OCI-LY3 (cell line): Measurements from ENCODE around the gene MAST2.

Source experiments
- H2AFZ ChIP-seq: fragments of 200-600, 300-600 bp; shearing (Covaris generic); 2 replicates; pipeline ENCODE4 v1.6.0; 2014; ENCODE audit warnings: antibody characterized with exemption, low read depth, low read length
- H3K27ac ChIP-seq: fragments of 200-600, 300-600 bp; sonication (generic); 2 replicates; pipeline ENCODE4 v1.5.1; 2014; ENCODE audit warnings: mild to moderate bottlenecking, low read length, moderate library complexity, mixed read lengths
- H3K27me3 ChIP-seq: fragments of 200-600, 300-600 bp; sonication (generic); 2 replicates; pipeline ENCODE4 v1.6.1; 2014; ENCODE audit warnings: low read depth, low read length, mixed read lengths
- H3K36me3 ChIP-seq: fragments of 200-600, 300-600 bp; sonication (generic); replicated peaks from 2 replicates; pipeline ENCODE3; 2014; ENCODE audit warnings: low read depth, low read length, mixed read lengths
- H3K4me1 ChIP-seq: fragments of 300-600, 200-600 bp; sonication (generic); 2 replicates; pipeline ENCODE4 v1.6.1; 2014; ENCODE audit warnings: low read length, mixed read lengths
- H3K4me2 ChIP-seq: fragments of 200-600, 300-600 bp; sonication (generic); 2 replicates; pipeline ENCODE4 v1.6.1; 2014; ENCODE audit warnings: low read length, mixed read lengths
- H3K4me3 ChIP-seq: fragments of 300-600, 200-600 bp; sonication (generic); 2 replicates; pipeline ENCODE4 v1.5.1; 2014; ENCODE audit warnings: antibody characterized with exemption, mild to moderate bottlenecking, low read length, moderate library complexity
- H3K79me2 ChIP-seq: fragments of 300-600, 200-600 bp; shearing (Covaris generic); 2 replicates; pipeline ENCODE4 v1.6.1; 2014; ENCODE audit warnings: mild to moderate bottlenecking, low read length, mixed read lengths
- H3K9ac ChIP-seq: fragments of 300-600, 200-600 bp; shearing (Covaris generic); 2 replicates; pipeline ENCODE4 v1.6.0; 2014; ENCODE audit warnings: mild to moderate bottlenecking, low read length, moderate library complexity
- H3K9me3 ChIP-seq: fragments of 200-600, 300-600 bp; shearing (Covaris generic); 2 replicates; pipeline ENCODE4 v1.6.1; 2014; ENCODE audit warnings: low read length, mixed read lengths; ENCODE audit not compliant: insufficient read depth
- H4K20me1 ChIP-seq: fragments of 200-600, 300-600 bp; sonication (generic); 2 replicates; pipeline ENCODE4 v1.6.1; 2016; ENCODE audit warnings: low read length, mixed read lengths; ENCODE audit not compliant: insufficient read depth
- CTCF ChIP-seq: fragments of 200-600, 300-600 bp; sonication (generic); IDR thresholded peaks from 2 replicates; pipeline ENCODE4 v1.5.1; 2014; ENCODE audit warnings: antibody characterized with exemption, low read length, low read depth
- EZH2phosphoT487 ChIP-seq: fragments of 200-600 bp; shearing (Covaris generic); IDR thresholded peaks from 2 replicates; pipeline ENCODE4 v1.6.1; 2018; ENCODE audit warnings: antibody characterized with exemption, mixed run types, low read depth

MAST2 gene

GRCh38 chr1:45809761-45810160 lies 6.3 kb downstream of the MAST2 start:
- Histone ChIP-seq H3K79me2 (peaks cover 7% of the 10 kb centered on the region), H3K4me2 (no peak overlapping the region)
- TF ChIP-seq CTCF = no peak
- no peak for TF ChIP-seq EZH2phosphoT487

GRCh38 chr1:45814776-45815175 lies 11.4 kb downstream of the MAST2 start:
- H3K4me1 ChIP-seq = peaks cover under 1% of the 10 kb centered on the region
- no peaks in the 10 kb centered on the region for H3K36me3 ChIP-seq
- no peak overlapping the region for H2AFZ ChIP-seq
- no peaks in the 10 kb centered on the region for H3K9me3 ChIP-seq
- no peak overlapping the region for H3K9ac ChIP-seq
- no peak overlapping the region for H3K4me3 ChIP-seq
- no peaks in the 10 kb centered on the region for H3K79me2 ChIP-seq
- no peak overlapping the region for H3K27ac ChIP-seq
- no peaks in the 10 kb centered on the region for H3K27me3 ChIP-seq
- no peak for TF ChIP-seq CTCF
- H3K4me2 ChIP-seq = no peak overlapping the region
- H4K20me1 ChIP-seq = no peaks in the 10 kb centered on the region

More at GRCh38 chr1:45809761-45810160, 6.3 kb downstream of the MAST2 start:
- 0 out of 2 replicates have a peak, but pooled peaks cover under 1% of the 10 kb centered on the region for H4K20me1 ChIP-seq
- H3K4me3 ChIP-seq = no peak overlapping the region
- peaks cover 2% of the 10 kb centered on the region for H3K4me1 ChIP-seq
- H3K27ac ChIP-seq = no peak overlapping the region
- peaks cover 5% of the 10 kb centered on the region for H3K36me3 ChIP-seq
- no peaks in the 10 kb centered on the region for H3K9me3 ChIP-seq
- no peaks in the 10 kb centered on the region for H3K27me3 ChIP-seq
- no peak overlapping the region for H3K9ac ChIP-seq
- no peak overlapping the region for H2AFZ ChIP-seq

GRCh38 chr1:45815667-45816458 lies 12.5 kb downstream of the MAST2 start:
- Histone ChIP-seq H3K36me3 (no peaks in the 10 kb centered on the region), H3K27ac (no peak overlapping the region), H3K27me3 (no peaks in the 10 kb centered on the region), H3K4me3 (no peak overlapping the region), H3K4me2 (no peak overlapping the region), H3K9me3 (no peaks in the 10 kb centered on the region), H3K9ac (no peak overlapping the region), H2AFZ (no peak overlapping the region), H4K20me1 (no peaks in the 10 kb centered on the region), H3K4me1 (peaks cover 8% of the 10 kb centered on the region), H3K79me2 (no peaks in the 10 kb centered on the region)
- no peak for TF ChIP-seq EZH2phosphoT487
- no peak for TF ChIP-seq CTCF

- H3K79me2 ChIP-seq = no peaks in the 10 kb centered on the region
Observed at GRCh38 chr1:45820173-45820572, 16.8 kb downstream of the MAST2 start.

More at GRCh38 chr1:45820173-45820572, 16.8 kb downstream of the MAST2 start:
- no peaks in the 10 kb centered on the region for H3K9me3 ChIP-seq
- H3K27ac ChIP-seq = no peak overlapping the region
- peaks cover 8% of the 10 kb centered on the region for H3K4me1 ChIP-seq
- H3K36me3 ChIP-seq = no peaks in the 10 kb centered on the region
- H3K27me3 ChIP-seq = no peaks in the 10 kb centered on the region
- H2AFZ ChIP-seq = no peak overlapping the region
- no peak overlapping the region for H3K4me3 ChIP-seq
- H3K9ac ChIP-seq = no peak overlapping the region
- no peak overlapping the region for H3K4me2 ChIP-seq
- H4K20me1 ChIP-seq = no peaks in the 10 kb centered on the region
- TF ChIP-seq EZH2phosphoT487 = no peak
- TF ChIP-seq CTCF = no peak
